ENCODE results near the gene NHSL2. TPM values are rescaled to one million over a fixed set of nuclear protein-coding genes. Genes with fewer than 3 reads are reported as not detected.
A peak's percentile ranks its signal among the peaks of the same experiment; 100 is the strongest.
"Not testable (repeated sequence)": the region's sequence is repeated elsewhere in the genome, so short reads cannot be mapped to it uniquely, and the experiment has no call there.

NHSL2 gene
- total and polyA plus RNA-seq, 3 experiments from 2014 or later = 0.51 to 17.8 (median 1.1) TPM

DNA sequence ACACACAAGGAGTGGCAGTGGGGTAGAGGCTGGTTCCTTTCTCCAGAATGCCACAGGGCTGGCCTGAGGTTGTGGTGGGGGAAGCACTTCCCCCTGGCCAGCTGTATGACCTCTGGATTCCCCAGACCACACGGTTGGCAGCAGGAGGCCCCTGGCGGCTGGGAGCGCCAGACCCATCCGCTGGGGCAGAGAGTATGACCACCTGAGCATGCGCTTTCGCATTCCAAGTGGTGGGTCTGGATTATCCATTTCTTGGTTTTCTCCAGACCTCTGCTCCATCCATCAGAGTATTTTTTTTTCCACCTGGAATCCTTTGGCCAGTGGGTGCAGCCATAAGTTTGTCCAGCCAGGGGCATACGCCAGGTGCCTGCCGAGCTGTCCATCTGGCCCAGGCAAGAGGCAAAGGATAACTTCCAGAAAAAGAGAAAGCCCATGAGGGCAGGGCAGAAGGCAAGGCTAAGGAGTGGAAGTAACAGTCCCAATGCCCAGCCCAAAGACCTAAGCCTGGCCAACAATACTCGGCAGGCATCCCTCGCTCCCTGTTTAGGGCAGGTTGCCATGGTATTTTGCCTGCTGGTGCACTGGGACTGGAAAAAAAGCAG is 39.3 kb downstream of the NHSL2 start:
- no peaks in the 10 kb centered on the region for H3K36me3 Mint-ChIP-seq
- POLR2A ChIA-PET = no interaction called here
- no peaks in the 10 kb centered on the region for H3K36me3 ChIP-seq (ENCODE audit: insufficient read depth, low read length)

DNA sequence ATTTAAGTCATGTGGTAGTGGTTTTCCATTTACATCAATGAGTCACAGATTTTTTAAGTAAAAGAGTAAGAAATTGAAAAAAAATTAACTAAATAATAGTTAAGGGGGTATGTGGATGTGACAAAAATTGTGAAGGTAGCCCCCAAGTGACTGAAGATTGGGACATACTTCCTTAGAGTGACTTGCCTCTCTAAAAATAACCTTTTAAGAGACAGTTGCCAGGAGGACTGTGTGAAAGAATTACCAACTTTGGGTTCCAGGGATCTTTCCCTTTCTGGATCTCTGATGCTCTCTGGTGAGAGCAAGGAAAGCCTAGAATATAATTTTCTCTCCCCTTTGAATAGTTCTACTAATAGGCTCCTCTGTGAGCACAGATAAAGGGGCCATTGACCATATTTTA is 42.7 kb downstream of the NHSL2 start:
- H3K9me3 Mint-ChIP-seq = no peaks in the 10 kb centered on the region
- H3K4me1 Mint-ChIP-seq = no peaks in the 10 kb centered on the region
- peaks cover 0 to 10% of the 10 kb centered on the region in 2 donors for H3K27me3 Mint-ChIP-seq
- H3K4me3 ChIP-seq (ENCODE audit: low read length) = no peak overlapping the region
- no peaks in the 10 kb centered on the region for H3K27me3 ChIP-seq (ENCODE audit: insufficient read depth, low read length, poor library complexity, severe bottlenecking)
- POLR2A ChIA-PET = no interaction called here
- no peak for DNase-seq
- CTCF ChIA-PET = no interaction called here
- H3K36me3 Mint-ChIP-seq = no peaks in the 10 kb centered on the region
- H3K4me3 Mint-ChIP-seq = no peak overlapping the region
- H3K4me1 ChIP-seq (ENCODE audit: insufficient read depth, low read length) = no peaks in the 10 kb centered on the region
- H3K36me3 ChIP-seq (ENCODE audit: insufficient read depth, low read length) = no peaks in the 10 kb centered on the region
- H3K27ac ChIP-seq (ENCODE audit: low read depth, low read length) = no peak overlapping the region
- H3K27ac Mint-ChIP-seq = no peak overlapping the region
- no peaks in the 10 kb centered on the region for H3K9me3 ChIP-seq (ENCODE audit: low read length)

More for the DNA sequence above, 39.3 kb downstream of the NHSL2 start:
- H3K4me3 Mint-ChIP-seq = no peak overlapping the region
- CTCF ChIA-PET = no interaction called here
- H3K27me3 ChIP-seq (ENCODE audit: insufficient read depth, low read length, poor library complexity, severe bottlenecking) = no peaks in the 10 kb centered on the region
- no peaks in the 10 kb centered on the region for H3K4me1 ChIP-seq (ENCODE audit: insufficient read depth, low read length)
- H3K4me1 Mint-ChIP-seq = no peaks in the 10 kb centered on the region
- DNase-seq = no peak
- no peaks in the 10 kb centered on the region for H3K9me3 Mint-ChIP-seq
- no peaks in the 10 kb centered on the region for H3K9me3 ChIP-seq (ENCODE audit: low read length)
- H3K27ac ChIP-seq (ENCODE audit: low read depth, low read length) = no peak overlapping the region
- peaks cover 11 to 13% of the 10 kb centered on the region in 2 donors for H3K27me3 Mint-ChIP-seq
- no peak overlapping the region for H3K27ac Mint-ChIP-seq
- no peak overlapping the region for H3K4me3 ChIP-seq (ENCODE audit: low read length)

DNA sequence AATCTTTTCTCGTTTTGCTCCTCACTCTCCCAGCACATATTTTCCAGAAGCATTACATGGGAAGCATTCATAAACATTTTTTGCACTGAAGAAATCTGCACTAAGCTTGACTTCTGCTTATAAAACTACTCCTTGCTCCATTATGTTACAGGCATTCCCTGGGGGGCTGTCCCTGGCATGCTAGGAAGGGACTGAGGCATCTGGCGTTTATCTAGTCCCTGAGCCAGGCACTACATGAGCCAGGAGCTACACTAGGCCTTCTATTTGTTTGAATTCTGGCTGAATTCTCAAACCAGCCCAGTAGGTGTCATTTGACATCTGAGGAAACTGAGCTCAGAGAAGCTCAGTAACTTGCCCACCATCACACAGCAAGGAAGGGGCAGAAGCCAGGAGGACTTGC is 43.3 kb downstream of the NHSL2 start:
- no peak overlapping the region for H3K4me3 Mint-ChIP-seq
- POLR2A ChIA-PET = no interaction called here
- Histone ChIP-seq H3K36me3 (ENCODE audit: insufficient read depth, low read length) (no peaks in the 10 kb centered on the region), H3K4me3 (ENCODE audit: low read length) (no peak overlapping the region), H3K27ac (ENCODE audit: low read depth, low read length) (no peak overlapping the region), H3K9me3 (ENCODE audit: low read length) (no peaks in the 10 kb centered on the region), H3K4me1 (ENCODE audit: insufficient read depth, low read length) (no peaks in the 10 kb centered on the region), H3K27me3 (ENCODE audit: insufficient read depth, low read length, poor library complexity, severe bottlenecking) (no peaks in the 10 kb centered on the region)
- no peaks in the 10 kb centered on the region for H3K36me3 Mint-ChIP-seq
- no peak for DNase-seq
- H3K9me3 Mint-ChIP-seq = no peaks in the 10 kb centered on the region
- peaks cover 0 to 12% of the 10 kb centered on the region in 2 donors for H3K27me3 Mint-ChIP-seq
- CTCF ChIA-PET = no interaction called here
- H3K27ac Mint-ChIP-seq = no peak overlapping the region
- no peaks in the 10 kb centered on the region for H3K4me1 Mint-ChIP-seq

DNA sequence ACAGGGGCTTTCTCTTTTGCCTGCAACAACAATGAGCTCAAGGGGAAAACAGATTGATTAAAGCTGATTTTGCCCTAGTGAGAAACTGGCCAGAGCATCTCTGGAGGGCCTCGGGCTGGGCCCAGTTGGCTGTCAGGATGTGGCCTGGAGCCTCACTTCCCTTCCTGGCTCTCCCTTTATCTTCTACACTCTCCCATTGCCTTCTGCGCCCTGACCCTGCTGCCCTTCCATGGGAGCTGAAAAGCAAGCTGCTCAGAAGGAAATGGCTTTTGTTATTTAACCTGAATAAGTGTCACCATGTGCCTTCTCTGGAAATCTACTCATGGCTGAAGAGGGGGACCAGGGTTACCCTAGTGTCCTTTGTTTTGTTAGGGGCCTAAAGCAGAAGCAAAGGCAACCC is 43.8 kb downstream of the NHSL2 start:
- CTCF ChIA-PET = no interaction called here
- Histone ChIP-seq H3K27me3 (ENCODE audit: insufficient read depth, low read length, poor library complexity, severe bottlenecking) (no peaks in the 10 kb centered on the region), H3K4me3 (ENCODE audit: low read length) (no peak overlapping the region), H3K36me3 (ENCODE audit: insufficient read depth, low read length) (no peaks in the 10 kb centered on the region), H3K9me3 (ENCODE audit: low read length) (no peaks in the 10 kb centered on the region), H3K4me1 (ENCODE audit: insufficient read depth, low read length) (no peaks in the 10 kb centered on the region), H3K27ac (ENCODE audit: low read depth, low read length) (no peak overlapping the region)
- Mint-ChIP-seq H3K4me1 (no peaks in the 10 kb centered on the region), H3K27me3 (peaks cover 0 to 10% of the 10 kb centered on the region in 2 donors), H3K4me3 (no peak overlapping the region), H3K9me3 (no peaks in the 10 kb centered on the region), H3K27ac (no peak overlapping the region), H3K36me3 (no peaks in the 10 kb centered on the region)
- no peak for DNase-seq
- POLR2A ChIA-PET = no interaction called here

DNA sequence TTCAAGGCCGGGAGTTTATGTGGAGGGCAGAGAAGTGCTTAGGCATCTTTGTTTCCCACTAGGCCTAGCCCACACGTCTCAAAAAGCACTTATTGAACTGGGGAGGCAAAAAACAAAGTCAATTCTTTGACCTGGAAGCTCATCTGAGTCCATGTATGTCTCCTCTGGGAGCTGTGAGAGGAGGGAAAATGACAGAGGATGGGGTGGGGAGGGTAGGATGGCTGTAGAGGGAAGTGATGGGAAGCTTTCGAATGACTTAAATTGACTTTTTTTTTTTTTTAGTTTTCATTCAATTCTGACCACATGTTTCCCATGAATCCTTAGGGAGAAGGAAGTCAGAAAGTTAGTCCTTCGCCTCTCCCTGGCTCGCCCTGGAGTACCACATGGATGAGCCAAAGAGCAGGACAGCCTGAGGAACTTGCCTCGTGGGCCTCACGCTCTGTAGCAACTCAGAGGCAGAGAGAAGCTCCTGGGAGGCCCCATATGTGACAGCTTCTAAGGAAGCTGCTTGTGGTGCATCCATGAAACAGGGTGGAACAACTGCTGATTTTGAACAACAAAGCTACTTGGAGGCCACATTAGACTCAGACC is 45.0 kb downstream of the NHSL2 start:
- Histone ChIP-seq H3K9me3 (ENCODE audit: low read length) (no peaks in the 10 kb centered on the region), H3K27me3 (ENCODE audit: insufficient read depth, low read length, poor library complexity, severe bottlenecking) (no peaks in the 10 kb centered on the region), H3K4me3 (ENCODE audit: low read length) (no peak overlapping the region), H3K4me1 (ENCODE audit: insufficient read depth, low read length) (no peaks in the 10 kb centered on the region), H3K27ac (ENCODE audit: low read depth, low read length) (no peak overlapping the region), H3K36me3 (ENCODE audit: insufficient read depth, low read length) (no peaks in the 10 kb centered on the region)
- Mint-ChIP-seq H3K36me3 (no peaks in the 10 kb centered on the region), H3K4me1 (no peaks in the 10 kb centered on the region), H3K4me3 (no peak overlapping the region), H3K27ac (no peak overlapping the region), H3K27me3 (peaks cover 0 to 10% of the 10 kb centered on the region in 2 donors), H3K9me3 (peaks cover 0 to under 1% (median 0%) of the 10 kb centered on the region in 5 donors)
- no peak for DNase-seq
- POLR2A ChIA-PET = no interaction called here
- CTCF ChIA-PET = no interaction called here

DNA sequence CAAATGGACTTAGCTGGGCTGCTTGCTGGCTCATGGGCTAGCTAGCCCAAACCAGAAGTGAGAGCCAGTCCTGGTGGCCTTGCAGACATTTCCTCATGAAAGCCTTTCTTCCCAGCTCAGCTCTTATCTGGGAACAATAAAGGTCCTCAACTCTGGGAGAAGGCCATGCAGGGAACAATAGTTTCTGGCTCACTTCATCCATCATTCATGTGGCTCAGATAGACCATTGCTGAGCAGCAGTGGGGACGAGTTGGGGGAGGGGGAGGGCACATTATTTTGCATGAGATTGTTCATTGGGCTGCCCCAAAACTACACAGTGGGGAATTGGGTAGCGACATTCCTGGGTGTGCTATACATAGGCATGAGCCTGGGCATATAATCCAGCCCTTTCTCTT is 47.6 kb downstream of the NHSL2 start:
- Histone ChIP-seq H3K4me1 (ENCODE audit: insufficient read depth, low read length) (no peaks in the 10 kb centered on the region), H3K9me3 (ENCODE audit: low read length) (no peaks in the 10 kb centered on the region), H3K27me3 (ENCODE audit: insufficient read depth, low read length, poor library complexity, severe bottlenecking) (no peaks in the 10 kb centered on the region), H3K4me3 (ENCODE audit: low read length) (no peak overlapping the region), H3K27ac (ENCODE audit: low read depth, low read length) (no peak overlapping the region), H3K36me3 (ENCODE audit: insufficient read depth, low read length) (no peaks in the 10 kb centered on the region)
- Mint-ChIP-seq H3K27ac (no peak overlapping the region), H3K4me1 (no peaks in the 10 kb centered on the region), H3K27me3 (peaks cover 0 to 5% of the 10 kb centered on the region in 2 donors), H3K36me3 (no peaks in the 10 kb centered on the region), H3K9me3 (peaks cover 0 to 2% (median 0%) of the 10 kb centered on the region in 5 donors), H3K4me3 (no peak overlapping the region)
- ChIA-PET CTCF (no interaction called here), POLR2A (no interaction called here)
- no peak for DNase-seq

DNA sequence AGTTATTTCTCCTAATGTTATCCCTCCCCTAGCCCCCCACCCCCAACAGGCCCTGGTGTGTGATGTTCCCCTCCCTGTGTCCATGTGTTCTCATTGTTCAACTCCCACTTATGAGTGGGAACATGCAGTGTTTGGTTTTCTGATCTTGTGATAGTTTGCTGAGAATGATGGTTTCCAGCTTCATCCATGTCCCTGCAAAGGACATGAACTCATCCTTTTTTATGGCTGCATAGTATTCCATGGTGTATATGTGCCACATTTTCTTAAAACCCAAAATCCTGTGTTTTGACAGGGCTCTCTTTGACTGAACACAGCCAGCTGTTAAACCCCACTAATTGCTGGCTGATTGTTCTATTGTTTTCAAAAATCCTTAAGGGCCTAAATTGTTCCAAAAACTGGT is 53.5 kb downstream of the NHSL2 start:
- H3K36me3 Mint-ChIP-seq; POLR2A ChIA-PET; CTCF ChIA-PET; H3K27ac ChIP-seq (ENCODE audit: low read depth, low read length); H3K27ac Mint-ChIP-seq; H3K4me3 Mint-ChIP-seq; H3K4me1 ChIP-seq (ENCODE audit: insufficient read depth, low read length); H3K27me3 ChIP-seq (ENCODE audit: insufficient read depth, low read length, poor library complexity, severe bottlenecking); DNase-seq; H3K27me3 Mint-ChIP-seq; H3K9me3 ChIP-seq (ENCODE audit: low read length); H3K4me1 Mint-ChIP-seq; H3K36me3 ChIP-seq (ENCODE audit: insufficient read depth, low read length); H3K4me3 ChIP-seq (ENCODE audit: low read length): not testable (repeated sequence)
- peaks cover 0 to 11% (median 3%) of the 10 kb centered on the region in 5 donors for H3K9me3 Mint-ChIP-seq

DNA sequence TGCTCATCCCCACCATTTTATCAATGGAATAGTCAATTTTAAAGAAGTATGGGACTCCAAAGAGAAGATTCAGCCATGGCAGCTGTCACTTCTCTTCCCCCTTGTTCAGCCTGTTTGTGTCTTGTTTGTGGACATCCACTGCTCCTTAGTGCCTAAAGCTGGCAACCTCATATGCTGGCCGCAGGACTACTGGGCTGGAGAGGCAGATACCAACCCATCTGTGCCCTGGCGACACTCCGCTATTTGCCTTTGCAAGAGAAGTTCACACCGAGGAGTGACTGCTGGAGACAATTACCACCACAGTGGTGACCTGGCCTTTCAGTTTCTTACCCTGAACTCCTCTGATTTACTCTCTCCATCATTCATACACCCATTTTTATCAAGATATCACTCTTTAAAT is 64.3 kb downstream of the NHSL2 start:
- H3K4me3 Mint-ChIP-seq = no peak overlapping the region
- H3K36me3 Mint-ChIP-seq = no peaks in the 10 kb centered on the region
- ChIA-PET CTCF (no interaction called here), POLR2A (no interaction called here)
- H3K9me3 ChIP-seq (ENCODE audit: low read length) = no peaks in the 10 kb centered on the region
- H3K4me1 ChIP-seq (ENCODE audit: insufficient read depth, low read length) = no peaks in the 10 kb centered on the region
- no peaks in the 10 kb centered on the region for H3K9me3 Mint-ChIP-seq
- H3K27me3 Mint-ChIP-seq = peaks cover 14% of the 10 kb centered on the region in 2 donors
- no peaks in the 10 kb centered on the region for H3K4me1 Mint-ChIP-seq
- H3K36me3 ChIP-seq (ENCODE audit: insufficient read depth, low read length) = no peaks in the 10 kb centered on the region
- DNase-seq = no peak
- no peak overlapping the region for H3K4me3 ChIP-seq (ENCODE audit: low read length)
- peak overlapping the region in 1 of 8 donors; percentile 7 for H3K27ac Mint-ChIP-seq
- H3K27ac ChIP-seq (ENCODE audit: low read depth, low read length) = no peak overlapping the region
- no peaks in the 10 kb centered on the region for H3K27me3 ChIP-seq (ENCODE audit: insufficient read depth, low read length, poor library complexity, severe bottlenecking)

Measured in CD8-positive, alpha-beta memory T cell (primary cell).